KBM-7 (cell line): ENCODE data around the gene ANKRD65.
"Not testable (repeated sequence)": the region's sequence is repeated elsewhere in the genome, so short reads cannot be mapped to it uniquely, and the experiment has no call there.

Source experiments
- DNase-seq: peaks from one replicate; pipeline ENCODE4 v3.0.0-alpha.2; 2015
- in situ Hi-C: fragments of 300-500 bp; cut with MboI; formaldehyde crosslinking; loops from 2 replicates; pipeline ENCODE4 v1.14.3; 2020; ENCODE audit warnings: low sequenced_read_pairs, low pct_unique_long_range_greater_than_20kb, mixed read lengths

ANKRD65 gene

GRCh38 chr1:1419813-1420653 lies 1.0 kb downstream of the ANKRD65 start:
- DNase-seq: no peak

GRCh38 chr1:1419363-1419812 lies 1.7 kb downstream of the ANKRD65 start:
- no peak for DNase-seq
- in situ Hi-C loops: no loop called here

More at GRCh38 chr1:1419813-1420653, 1.0 kb downstream of the ANKRD65 start:
- in situ Hi-C loops: no loop called here

GRCh38 chr1:1418464-1419362 lies 2.4 kb downstream of the ANKRD65 start:
- in situ Hi-C loops: no loop called here
- DNase-seq: no peak

GRCh38 chr1:1417825-1418463 lies 3.1 kb downstream of the ANKRD65 start:
- in situ Hi-C loops, DNase-seq: not testable (repeated sequence)

GRCh38 chr1:1417396-1417795 lies 3.7 kb downstream of the ANKRD65 start:
- DNase-seq, in situ Hi-C loops: not testable (repeated sequence)

GRCh38 chr1:1415751-1416150 lies 5.3 kb downstream of the ANKRD65 start:
- in situ Hi-C loops: no loop called here
- no peak for DNase-seq

- DNase-seq, in situ Hi-C loops: not testable (repeated sequence)
These were observed 8.7 kb downstream of the ANKRD65 start for GRCh38 chr1:1412311-1412902.

- no peak for DNase-seq
- in situ Hi-C loops: no loop called here
These were observed 9.4 kb downstream of the ANKRD65 start for GRCh38 chr1:1411626-1412025.

GRCh38 chr1:1410238-1410637 lies 10.8 kb downstream of the ANKRD65 start:
- not testable (repeated sequence) for DNase-seq

GRCh38 chr1:1407636-1408318 lies 13.3 kb downstream of the ANKRD65 start:
- in situ Hi-C loops: no loop called here
- peak; percentile 49 for DNase-seq

More at GRCh38 chr1:1410238-1410637, 10.8 kb downstream of the ANKRD65 start:
- in situ Hi-C loops: not testable (repeated sequence)

- DNase-seq: peak; percentile 92
- in situ Hi-C loops: no loop called here
These were observed 14.0 kb downstream of the ANKRD65 start, which contains the start of gene MRPL20 for GRCh38 chr1:1406821-1407635. Gene MRPL20 (minus strand): TSS chr1:1407293. CDS start chr1:1407217, 76 bp downstream.

- in situ Hi-C loops: no loop called here
- DNase-seq: peak; percentile 23
These were observed 14.8 kb downstream of the ANKRD65 start for GRCh38 chr1:1406101-1406820.

GRCh38 chr1:1403653-1404052 lies 17.4 kb downstream of the ANKRD65 start:
- in situ Hi-C loops: no loop called here
- DNase-seq: no peak

GRCh38 chr1:1402901-1403392 lies 18.1 kb downstream of the ANKRD65 start:
- DNase-seq, in situ Hi-C loops: not testable (repeated sequence)

- peak; percentile 75 for DNase-seq
- in situ Hi-C loops: no loop called here
These were observed 18.8 kb downstream of the ANKRD65 start for GRCh38 chr1:1402072-1402900.

- no peak for DNase-seq
- in situ Hi-C loops: no loop called here
These were observed 19.5 kb downstream of the ANKRD65 start for GRCh38 chr1:1401457-1402010.
